Skeletal muscle tissue (tissue), 4 donors: Measurements from ENCODE around the gene NFE2L3. TPM values are rescaled to one million over a fixed set of nuclear protein-coding genes. Genes with fewer than 3 reads are reported as not detected.
"Not testable (repeated sequence)": the region's sequence is repeated elsewhere in the genome, so short reads cannot be mapped to it uniquely, and the experiment has no call there.

Experiments used
- H3K27ac ChIP-seq: one replicate; pipeline ENCODE4 v1.7.0; 2013; ENCODE audit warnings: mild to moderate bottlenecking, low read depth, low read length, inconsistent platforms
- H3K27me3 ChIP-seq, 3 donors: one replicate each; pipeline ENCODE4 v1.7.0; 2013; ENCODE audit warnings: low read length in 3 of 3; ENCODE audit not compliant: control insufficient read depth in 3 of 3, insufficient read depth in 3 of 3
- H3K36me3 ChIP-seq, 3 donors: one replicate each; pipeline ENCODE4 v1.7.0; 2013; ENCODE audit warnings: low read length in 3 of 3; ENCODE audit not compliant: control insufficient read depth in 3 of 3, insufficient read depth in 3 of 3
- H3K4me1 ChIP-seq, 3 donors: one replicate each; pipeline ENCODE4 v1.7.0; 2013; ENCODE audit warnings: low read length in 3 of 3, mild to moderate bottlenecking in 3 of 3; ENCODE audit not compliant: control insufficient read depth in 3 of 3, insufficient read depth in 3 of 3
- H3K4me3 ChIP-seq, 3 donors: one replicate each; pipeline ENCODE4 v1.7.0; 2013; ENCODE audit warnings: low read length in 3 of 3
- H3K9ac ChIP-seq, 3 donors: one replicate each; pipeline ENCODE4 v1.7.0; 2013; ENCODE audit warnings: low read length in 3 of 3, mild to moderate bottlenecking in 3 of 3, moderate library complexity in 2 of 3, low read depth in 1 of 3
- H3K9me3 ChIP-seq, 3 donors: one replicate each; pipeline ENCODE4 v1.7.0; 2013; ENCODE audit warnings: low read length in 3 of 3; ENCODE audit not compliant: control insufficient read depth in 3 of 3
- total RNA-seq: library from RNA; depleted of rRNA; stranded (reverse); fragments of >200 nt; gene quantifications from one replicate; pipeline ENCODE4 v1.2.3, GENCODE V29; 2014
- donor health status: Osteomylitis.

Gene NFE2L3
- total RNA-seq, 1 donor from 2014 or later, result under 0.01 TPM

- H3K9ac ChIP-seq, H3K27me3 ChIP-seq, H3K4me3 ChIP-seq, H3K9me3 ChIP-seq, H3K4me1 ChIP-seq, H3K36me3 ChIP-seq, H3K27ac ChIP-seq: not testable (repeated sequence)
These were observed 27.2 kb upstream of the NFE2L3 start for GRCh38 chr7:26124775-26125174.

DNA sequence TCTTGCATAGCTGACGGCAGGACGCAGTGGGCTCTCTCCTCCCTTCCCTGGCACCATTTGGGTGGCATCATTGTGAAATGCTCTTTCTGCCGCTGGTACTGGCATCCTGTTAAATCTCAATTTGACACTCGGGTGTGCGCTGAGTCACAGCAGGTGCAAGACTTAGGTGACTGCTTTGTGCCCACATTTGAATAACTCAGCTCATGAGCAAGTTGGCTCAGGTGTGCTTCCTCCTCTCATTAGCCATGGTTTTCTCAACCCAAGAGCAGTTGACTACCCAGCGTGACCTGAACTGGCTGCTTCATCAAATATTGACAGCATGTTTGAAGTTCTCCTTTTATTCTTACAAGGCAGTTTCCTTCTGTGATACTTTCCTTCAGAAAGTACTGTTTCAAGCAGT lies 24.6 kb upstream of the NFE2L3 start:
- H3K4me1 ChIP-seq, result no peaks in the 10 kb centered on the region
- H3K4me3 ChIP-seq, result no peak overlapping the region
- H3K27me3 ChIP-seq, result peaks cover 0 to 3% (median 0%) of the 10 kb centered on the region in 3 donors
- no peaks in the 10 kb centered on the region for H3K9me3 ChIP-seq
- H3K36me3 ChIP-seq, result no peaks in the 10 kb centered on the region
- no peak overlapping the region for H3K27ac ChIP-seq
- H3K9ac ChIP-seq, result no peak overlapping the region

DNA sequence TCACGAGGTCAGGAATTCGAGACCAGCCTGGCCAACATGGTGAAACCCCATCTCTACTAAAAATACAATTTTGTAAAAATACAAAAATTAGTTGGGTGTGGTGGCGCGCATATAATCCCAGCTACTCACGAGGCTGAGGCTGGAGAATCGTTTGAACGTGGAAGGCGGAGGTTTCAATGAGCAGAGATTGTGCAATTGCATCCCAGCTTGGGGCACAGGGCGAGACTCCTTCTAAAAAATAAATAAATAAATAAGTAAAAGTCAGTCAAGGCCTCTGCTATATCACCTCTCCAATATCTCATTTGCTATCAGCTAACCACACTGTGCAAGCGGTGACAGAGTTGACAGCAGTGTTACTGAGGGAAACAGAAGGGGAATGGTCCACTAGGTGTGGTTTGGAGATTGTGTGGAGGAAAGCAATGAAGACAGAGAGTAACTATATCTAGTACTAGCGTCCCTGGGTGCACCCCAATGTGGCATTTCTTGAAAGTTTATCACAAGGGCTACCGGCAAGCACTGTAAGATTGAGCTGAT lies 20.9 kb upstream of the NFE2L3 start:
- H3K9me3 ChIP-seq, result no peaks in the 10 kb centered on the region
- H3K9ac ChIP-seq, result no peak overlapping the region
- H3K27ac ChIP-seq, result no peak overlapping the region
- H3K4me1 ChIP-seq, result no peaks in the 10 kb centered on the region
- H3K36me3 ChIP-seq, result no peaks in the 10 kb centered on the region
- peaks cover 0 to under 1% (median 0%) of the 10 kb centered on the region in 3 donors for H3K27me3 ChIP-seq
- no peak overlapping the region for H3K4me3 ChIP-seq

- H3K27ac ChIP-seq, result no peak overlapping the region
- H3K36me3 ChIP-seq, result no peaks in the 10 kb centered on the region
- H3K9ac ChIP-seq, result no peak overlapping the region
- no peaks in the 10 kb centered on the region for H3K9me3 ChIP-seq
- H3K27me3 ChIP-seq, result no peaks in the 10 kb centered on the region
- no peaks in the 10 kb centered on the region for H3K4me1 ChIP-seq
- no peak overlapping the region for H3K4me3 ChIP-seq
These were observed 16.9 kb upstream of the NFE2L3 start for GRCh38 chr7:26135076-26135475.

DNA sequence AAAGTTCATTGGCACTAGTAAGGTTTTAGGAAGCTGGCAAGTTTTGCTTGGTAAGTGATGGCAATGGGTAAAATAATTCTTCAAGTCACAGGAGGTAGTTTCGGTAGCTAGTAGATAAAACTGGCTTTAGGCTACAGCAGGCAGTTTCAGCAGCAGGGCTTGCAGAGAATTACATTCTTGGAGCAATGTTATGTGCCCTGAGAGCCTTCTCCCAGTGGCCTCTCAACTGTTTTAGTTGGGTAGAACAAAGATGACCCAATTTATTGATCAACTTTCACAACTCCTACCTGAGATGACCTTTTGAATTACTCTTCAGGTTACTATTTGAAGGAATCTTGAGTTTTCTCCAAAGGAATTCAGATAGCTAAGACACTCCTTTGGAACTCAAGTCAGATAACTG lies 16.4 kb upstream of the NFE2L3 start:
- Histone ChIP-seq H3K4me3 (no peak overlapping the region), H3K36me3 (no peaks in the 10 kb centered on the region), H3K27ac (no peak overlapping the region), H3K9me3 (no peaks in the 10 kb centered on the region), H3K4me1 (no peaks in the 10 kb centered on the region), H3K9ac (no peak overlapping the region), H3K27me3 (no peaks in the 10 kb centered on the region)

DNA sequence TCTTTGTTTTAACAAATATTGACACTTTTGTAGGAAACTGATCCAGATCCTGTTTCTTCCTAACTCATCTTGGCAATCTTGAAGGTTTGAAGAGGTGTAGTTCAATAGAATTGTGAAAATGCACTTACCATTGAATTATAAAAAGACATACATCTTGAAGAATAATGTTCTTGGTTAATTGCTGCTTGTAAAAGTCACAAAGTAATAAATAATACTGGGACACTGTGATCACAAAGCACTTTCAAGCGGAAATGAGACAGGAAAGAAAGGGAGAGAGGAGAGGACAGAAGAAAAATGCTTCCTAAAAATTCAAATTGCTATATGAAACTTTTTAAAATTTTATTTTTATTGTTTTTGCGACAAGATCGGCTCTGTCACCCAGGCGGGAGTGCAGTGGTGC lies 15.2 kb upstream of the NFE2L3 start:
- H3K9ac ChIP-seq, result no peak overlapping the region
- no peak overlapping the region for H3K27ac ChIP-seq
- H3K27me3 ChIP-seq, result no peaks in the 10 kb centered on the region
- H3K9me3 ChIP-seq, result no peaks in the 10 kb centered on the region
- no peaks in the 10 kb centered on the region for H3K4me1 ChIP-seq
- H3K36me3 ChIP-seq, result no peaks in the 10 kb centered on the region
- H3K4me3 ChIP-seq, result no peak overlapping the region

GRCh38 chr7:26140380-26140779 lies 11.6 kb upstream of the NFE2L3 start:
- H3K4me1 ChIP-seq, result no peaks in the 10 kb centered on the region
- H3K9me3 ChIP-seq, result no peaks in the 10 kb centered on the region
- H3K27ac ChIP-seq, result no peak overlapping the region
- H3K4me3 ChIP-seq, result no peak overlapping the region
- no peak overlapping the region for H3K9ac ChIP-seq
- H3K36me3 ChIP-seq, result no peaks in the 10 kb centered on the region
- no peaks in the 10 kb centered on the region for H3K27me3 ChIP-seq

GRCh38 chr7:26141077-26141476 lies 10.9 kb upstream of the NFE2L3 start:
- H3K27me3 ChIP-seq, result no peaks in the 10 kb centered on the region
- H3K27ac ChIP-seq, result no peak overlapping the region

GRCh38 chr7:26143298-26144048 lies 8.5 kb upstream of the NFE2L3 start:
- Histone ChIP-seq H3K9me3 (no peaks in the 10 kb centered on the region), H3K27ac (no peak overlapping the region), H3K9ac (no peak overlapping the region), H3K36me3 (no peaks in the 10 kb centered on the region), H3K27me3 (no peaks in the 10 kb centered on the region), H3K4me3 (no peak overlapping the region), H3K4me1 (no peaks in the 10 kb centered on the region)

More at GRCh38 chr7:26141077-26141476, 10.9 kb upstream of the NFE2L3 start:
- Histone ChIP-seq H3K4me1 (no peaks in the 10 kb centered on the region), H3K9me3 (no peaks in the 10 kb centered on the region), H3K9ac (no peak overlapping the region), H3K36me3 (no peaks in the 10 kb centered on the region), H3K4me3 (no peak overlapping the region)

GRCh38 chr7:26144184-26145080 lies 7.6 kb upstream of the NFE2L3 start:
- no peak overlapping the region for H3K27ac ChIP-seq
- H3K4me3 ChIP-seq, result no peak overlapping the region
- no peaks in the 10 kb centered on the region for H3K4me1 ChIP-seq
- H3K9me3 ChIP-seq, result no peaks in the 10 kb centered on the region
- H3K36me3 ChIP-seq, result no peaks in the 10 kb centered on the region
- no peaks in the 10 kb centered on the region for H3K27me3 ChIP-seq
- no peak overlapping the region for H3K9ac ChIP-seq
